ENCODE results near the gene EXOC6B. TPM values are rescaled to one million over a fixed set of nuclear protein-coding genes. Genes with fewer than 3 reads are reported as not detected.

Gene EXOC6B
- polyA plus RNA-seq, 5 donors, result 17.2 to 27.4 (median 26.6) TPM

DNA sequence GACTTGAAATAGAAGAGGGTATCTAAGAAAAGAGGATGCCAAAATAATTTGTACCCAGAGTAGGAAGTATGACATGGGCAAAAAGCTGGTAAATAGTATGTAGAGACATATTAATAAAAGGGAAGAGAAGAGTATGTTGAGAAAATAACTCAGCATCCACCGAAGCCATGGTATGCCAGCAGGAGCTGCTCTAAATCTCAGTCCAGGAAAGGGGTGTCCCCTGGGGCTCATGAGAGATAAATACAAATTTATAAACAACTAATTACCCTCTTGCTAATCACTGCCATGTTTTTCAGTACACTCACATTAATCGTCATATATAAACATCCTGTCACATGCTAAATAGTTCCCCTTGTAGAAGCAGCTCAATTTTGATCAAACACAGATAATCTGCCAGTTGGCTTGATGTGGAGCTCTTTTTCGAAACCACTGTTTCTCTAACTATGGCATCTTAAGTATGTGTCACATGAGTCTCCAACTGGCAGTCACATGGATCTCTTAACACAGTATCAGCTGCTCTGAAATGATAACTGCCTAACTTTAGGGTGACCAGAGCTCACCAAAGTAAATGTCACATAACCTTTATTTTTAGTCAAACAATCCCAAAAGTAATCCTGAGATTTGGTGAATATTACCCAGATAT, 31.9 kb downstream of the EXOC6B start:
- peak; percentile 26 to 32 for DNase-seq

DNA sequence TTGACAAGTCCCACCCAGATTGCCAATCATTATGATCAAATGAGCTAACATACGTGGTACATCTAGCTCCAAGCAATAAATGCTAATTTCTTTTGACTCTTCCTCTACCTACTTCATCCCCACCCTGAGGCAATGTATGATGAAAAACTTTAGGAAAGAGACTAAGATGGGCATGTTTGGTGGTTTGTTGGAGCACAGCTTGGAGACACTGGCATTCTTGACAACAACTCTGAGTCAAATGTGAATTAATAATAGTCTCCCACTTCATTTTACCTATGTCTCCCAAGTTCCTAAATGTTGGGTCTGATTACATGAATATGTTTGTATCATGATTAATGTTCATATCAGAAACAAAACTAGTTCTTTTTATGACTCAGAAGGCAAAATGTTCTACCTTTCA, 36.6 kb downstream of the EXOC6B start:
- DNase-seq, result no peak

DNA sequence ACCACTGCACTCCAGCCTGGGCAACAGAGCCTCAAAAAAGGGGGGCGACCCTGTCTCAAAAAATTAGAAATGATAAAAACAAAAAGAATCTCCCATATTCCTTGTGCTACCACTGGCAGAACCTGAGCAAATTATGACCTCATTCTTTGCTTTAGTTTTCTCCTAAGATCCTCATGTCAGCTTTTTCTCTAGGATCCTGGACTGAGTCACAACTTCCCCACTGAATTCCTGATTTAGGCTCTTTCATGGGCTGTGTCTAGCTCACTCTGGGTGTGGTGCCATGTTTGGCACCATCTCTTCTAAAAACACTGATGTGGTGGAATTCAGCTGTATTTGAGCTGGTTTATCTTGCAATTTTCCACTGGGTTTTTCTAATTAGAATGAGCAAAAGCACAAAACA, 37.1 kb downstream of the EXOC6B start:
- no peak for DNase-seq

DNA sequence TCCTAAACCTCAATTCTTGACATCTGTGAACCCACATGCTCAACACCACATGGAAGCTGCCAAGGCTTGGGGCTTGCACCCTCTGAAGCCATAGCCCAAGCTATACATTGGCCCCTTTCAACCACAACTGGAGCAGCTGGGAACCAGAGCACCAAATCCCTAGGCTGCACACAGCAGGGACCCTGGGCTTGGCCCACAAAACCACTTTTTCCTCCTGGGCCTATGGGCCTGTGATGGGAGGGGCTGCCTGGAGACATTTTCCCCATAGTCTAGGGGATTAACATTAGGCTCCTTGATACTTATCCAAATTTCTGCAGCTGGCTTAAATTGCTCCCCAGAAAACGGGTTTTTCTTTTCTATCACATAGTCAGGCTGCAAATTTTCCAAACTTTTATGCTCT, 40.3 kb downstream of the EXOC6B start:
- no peak for DNase-seq

DNA sequence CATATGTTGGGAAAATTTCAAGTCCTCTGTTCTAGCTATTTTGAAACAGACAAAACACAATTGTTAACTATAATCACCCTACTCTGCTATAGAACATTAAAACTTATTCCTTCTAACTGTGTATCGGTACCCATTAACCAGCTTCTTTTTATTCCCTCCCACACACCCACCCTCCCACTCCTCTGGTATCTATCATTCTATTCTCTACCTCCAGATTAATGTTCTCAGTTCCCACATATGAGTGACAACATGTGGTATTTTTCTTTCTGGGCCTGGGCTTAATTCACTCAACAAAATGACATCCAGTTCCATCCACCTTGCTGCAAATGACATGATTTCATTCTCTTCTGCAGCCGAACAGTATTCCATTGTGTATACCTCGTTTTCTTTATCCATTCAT, 43.3 kb downstream of the EXOC6B start:
- no peak for DNase-seq

DNA sequence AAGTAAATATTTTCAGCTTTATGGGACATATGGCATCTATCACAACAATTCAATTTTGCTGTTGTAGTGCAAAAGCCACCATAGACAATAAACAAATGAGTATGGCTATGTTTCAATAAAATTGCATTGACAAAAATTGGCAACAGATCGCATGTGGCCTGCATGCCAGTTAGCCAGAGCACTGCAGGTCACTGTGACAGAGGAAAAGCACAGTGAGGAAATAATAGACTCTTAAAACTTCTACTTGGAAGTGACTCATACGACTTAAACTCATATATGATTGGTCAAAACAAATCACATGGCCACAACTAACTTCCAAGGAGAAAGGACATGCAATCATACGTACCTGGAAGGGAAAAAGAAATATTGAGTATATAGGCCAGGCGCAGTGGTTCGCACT, 44.4 kb downstream of the EXOC6B start:
- DNase-seq, result peak; percentile 49 to 60

DNA sequence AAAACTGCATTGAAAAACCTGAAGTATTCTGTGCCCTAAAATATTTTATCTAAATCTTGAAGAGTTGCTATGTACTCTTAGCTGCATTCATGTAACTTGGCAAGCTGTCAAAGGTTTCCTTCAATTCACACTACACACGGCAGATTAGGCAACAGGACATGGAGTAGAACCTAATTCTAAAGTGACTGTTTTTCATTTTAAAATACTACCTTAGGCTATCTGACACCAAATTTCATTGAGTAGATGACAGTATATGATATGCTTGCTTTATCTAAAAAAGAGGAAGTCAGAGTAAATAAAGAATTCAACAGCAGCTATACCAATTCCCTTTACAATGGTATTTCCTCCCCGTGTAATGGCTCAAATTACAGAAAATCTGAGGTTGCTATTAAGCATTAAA, 45.4 kb downstream of the EXOC6B start:
- peak; percentile 42 to 48 for DNase-seq

DNA sequence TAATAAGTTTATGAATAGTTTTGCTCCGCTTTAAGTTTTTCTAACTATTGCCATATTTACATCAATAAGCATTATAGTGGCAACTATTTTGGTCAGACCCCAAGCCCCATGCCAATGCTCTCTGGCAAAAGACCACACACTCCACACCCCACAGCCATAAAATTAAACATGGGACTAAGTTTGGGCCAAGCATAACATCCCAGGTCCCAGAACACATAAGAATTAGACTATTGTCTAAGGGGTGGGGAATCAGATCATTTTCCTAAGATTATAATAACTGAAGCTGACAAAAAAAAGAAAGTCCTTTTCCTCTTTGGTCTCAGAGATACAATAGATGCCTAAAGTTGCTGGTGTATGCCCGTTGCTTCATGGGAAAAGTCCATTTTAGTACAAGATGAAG, 46.3 kb downstream of the EXOC6B start:
- DNase-seq, result no peak

DNA sequence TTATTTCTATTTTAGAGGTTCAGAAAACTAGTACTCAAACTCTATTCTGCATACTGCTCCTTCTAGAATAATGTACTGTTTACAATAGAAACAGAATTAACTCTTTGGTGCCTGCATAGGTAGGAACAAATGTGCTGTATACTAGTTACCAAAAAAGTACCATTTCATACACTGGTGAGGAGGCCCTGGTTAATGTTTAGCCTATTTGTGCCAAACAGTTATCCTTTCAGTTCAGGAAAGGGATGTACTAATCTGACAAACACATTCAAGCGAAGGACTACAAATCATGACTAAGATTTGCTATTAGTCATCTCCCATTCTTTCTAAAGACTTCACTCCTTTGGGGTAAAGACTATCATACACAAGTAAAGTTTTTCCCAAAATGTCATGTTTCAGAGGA, 47.4 kb downstream of the EXOC6B start:
- no peak for DNase-seq

DNA sequence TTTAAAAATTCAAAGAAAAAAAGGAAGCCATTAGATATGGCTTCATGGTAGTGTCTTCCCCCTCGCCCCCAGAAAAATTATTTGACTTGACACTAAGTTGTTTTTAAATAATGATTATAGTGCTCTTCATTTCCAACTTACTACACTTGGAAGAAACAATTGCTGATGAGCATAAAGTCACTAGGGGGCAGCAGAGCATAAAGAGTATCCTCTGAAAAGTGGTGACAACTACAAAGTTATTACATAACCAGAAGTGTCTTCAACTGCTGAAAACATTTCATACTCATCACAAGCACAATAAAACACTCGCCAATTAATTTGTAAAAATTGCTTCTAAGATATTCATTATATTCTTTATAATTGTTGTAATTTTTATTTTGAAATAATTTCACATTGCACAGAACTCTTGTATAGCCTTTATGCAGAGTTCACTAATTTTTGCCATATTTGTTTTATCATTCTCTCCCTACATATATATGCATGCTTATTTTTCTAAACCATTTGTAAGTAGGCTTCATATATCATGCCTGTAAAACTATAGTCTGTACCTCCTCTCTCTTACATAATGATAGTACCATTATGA, 54.9 kb downstream of the EXOC6B start:
- peak; percentile 52 to 66 for DNase-seq

DNA sequence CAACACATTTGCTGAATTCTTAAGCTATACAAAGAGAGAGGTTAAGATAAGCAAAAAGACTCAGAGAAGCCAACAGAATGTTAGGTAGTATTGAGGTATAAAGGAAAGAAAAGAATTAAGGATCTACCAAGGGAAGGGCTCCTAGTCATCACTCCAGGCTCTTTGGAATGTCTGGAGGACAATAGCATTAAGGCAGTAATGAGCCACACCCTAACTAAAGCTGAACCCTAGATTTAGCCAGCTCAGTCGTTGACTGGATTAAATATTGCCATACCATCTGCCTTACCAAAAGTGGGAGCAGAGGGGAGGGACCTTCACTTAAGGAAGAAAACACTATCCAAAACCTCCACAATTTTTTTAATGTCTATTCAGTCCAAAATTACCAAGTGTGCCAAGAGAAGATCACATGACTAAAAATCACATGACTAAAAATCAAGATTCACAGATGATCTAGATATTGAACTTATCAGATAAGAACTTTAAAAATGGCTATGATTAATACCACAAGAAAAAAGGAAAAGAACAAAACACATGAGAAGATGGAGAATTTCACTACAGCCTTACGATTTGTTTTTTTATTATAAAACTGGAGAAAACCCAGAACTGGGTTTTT, 59.7 kb downstream of the EXOC6B start:
- DNase-seq, result no peak

DNA sequence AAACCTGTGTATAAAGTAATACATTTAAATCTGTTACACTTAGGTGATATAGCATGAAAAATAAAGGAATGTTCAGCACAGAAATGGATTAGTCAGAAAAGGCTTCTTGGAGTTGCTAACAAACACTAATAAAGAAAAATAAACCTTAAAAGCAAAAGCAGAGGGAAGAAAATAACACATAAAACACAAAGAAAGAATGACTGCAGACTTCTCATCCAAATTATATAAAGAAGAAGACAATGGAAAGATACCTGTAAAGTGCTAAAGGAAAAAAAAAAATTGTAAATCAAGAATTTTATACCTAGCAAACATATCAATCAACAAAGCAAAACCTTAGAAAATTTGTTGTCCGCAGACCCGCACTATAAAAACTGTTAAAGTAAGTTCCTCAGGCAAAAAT, 63.6 kb downstream of the EXOC6B start:
- no peak for DNase-seq

DNA sequence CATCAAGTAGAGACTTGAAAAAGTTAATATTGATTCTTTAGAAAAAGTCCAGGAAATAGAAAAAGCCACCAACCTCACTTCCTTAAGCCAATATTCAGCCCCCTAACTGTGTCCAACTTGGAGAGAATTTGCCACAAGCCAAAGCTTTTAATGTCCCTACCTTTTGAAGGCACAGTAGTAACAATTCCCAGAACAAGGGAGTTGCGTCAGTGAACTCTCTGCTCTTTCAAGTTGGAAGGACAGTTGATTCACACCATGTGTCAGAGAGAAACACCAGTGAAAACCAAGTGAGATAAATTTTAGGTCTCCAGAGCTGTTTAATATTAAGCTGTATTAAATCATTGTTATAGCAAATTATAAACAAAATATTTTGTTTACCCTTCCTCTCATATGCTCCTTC, 66.1 kb downstream of the EXOC6B start:
- no peak for DNase-seq

DNA sequence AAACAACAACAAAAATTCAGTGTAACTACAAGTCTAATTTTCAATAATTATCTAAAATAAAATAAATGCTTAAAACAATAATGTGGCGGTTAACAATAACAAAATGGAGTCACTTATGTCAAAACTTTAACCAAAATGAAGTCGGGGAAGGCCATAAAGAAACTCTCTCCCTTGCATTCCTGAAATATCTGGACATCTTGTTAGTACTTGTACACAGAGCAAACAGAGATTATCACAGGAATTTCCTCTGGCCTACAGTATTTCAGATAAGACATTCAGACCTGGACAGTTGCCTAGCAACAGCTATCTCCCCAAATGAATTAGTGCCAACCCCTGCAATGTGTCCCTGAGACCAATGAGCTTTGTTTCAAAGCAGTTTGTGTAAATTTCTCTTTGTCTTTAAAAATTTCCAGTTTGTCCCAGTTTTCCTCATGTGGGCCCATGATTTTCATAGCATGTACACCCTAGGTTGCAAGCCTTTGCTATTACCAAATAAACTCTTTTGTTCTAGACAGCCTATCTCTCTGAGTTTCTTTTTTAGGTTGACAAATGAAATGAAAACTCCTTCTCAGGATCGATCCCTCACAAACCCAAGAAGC, 68.6 kb downstream of the EXOC6B start:
- no peak for DNase-seq

DNA sequence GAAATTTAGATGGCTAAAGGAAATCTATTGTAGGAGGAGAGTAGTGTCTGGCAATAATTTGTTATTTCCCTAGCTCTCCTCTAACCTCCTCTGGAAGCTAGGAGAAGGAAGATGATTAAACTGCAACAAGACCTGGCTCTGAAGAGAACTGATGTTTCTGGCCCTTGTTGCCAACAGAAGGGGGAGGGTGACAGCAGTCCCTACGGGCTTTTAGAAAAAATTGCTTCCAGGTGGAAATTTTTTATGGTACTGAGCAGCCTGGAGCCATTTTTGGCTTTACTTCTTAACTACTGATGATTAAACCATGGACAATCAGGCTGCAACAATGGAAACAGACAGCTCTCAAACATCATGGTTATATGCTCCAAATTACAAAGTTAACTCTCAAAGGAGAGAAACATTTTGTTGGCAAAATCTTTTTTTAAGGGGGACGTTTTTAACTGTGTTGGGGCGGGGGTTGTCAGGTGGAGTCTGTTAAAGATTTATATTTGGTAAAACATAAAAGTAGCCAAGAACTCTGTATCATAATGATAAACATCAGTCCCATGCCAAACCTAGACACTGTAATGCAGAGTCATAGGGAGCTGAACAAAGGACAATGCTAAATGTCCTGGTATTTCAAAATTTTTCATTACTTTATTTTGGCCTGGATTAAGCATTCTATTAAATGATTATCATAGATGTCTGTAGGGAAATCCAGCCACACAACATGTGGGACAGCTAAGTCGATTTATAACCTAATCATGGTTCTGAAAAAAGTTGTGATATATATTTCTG, 70.0 kb downstream of the EXOC6B start:
- no peak for DNase-seq

DNA sequence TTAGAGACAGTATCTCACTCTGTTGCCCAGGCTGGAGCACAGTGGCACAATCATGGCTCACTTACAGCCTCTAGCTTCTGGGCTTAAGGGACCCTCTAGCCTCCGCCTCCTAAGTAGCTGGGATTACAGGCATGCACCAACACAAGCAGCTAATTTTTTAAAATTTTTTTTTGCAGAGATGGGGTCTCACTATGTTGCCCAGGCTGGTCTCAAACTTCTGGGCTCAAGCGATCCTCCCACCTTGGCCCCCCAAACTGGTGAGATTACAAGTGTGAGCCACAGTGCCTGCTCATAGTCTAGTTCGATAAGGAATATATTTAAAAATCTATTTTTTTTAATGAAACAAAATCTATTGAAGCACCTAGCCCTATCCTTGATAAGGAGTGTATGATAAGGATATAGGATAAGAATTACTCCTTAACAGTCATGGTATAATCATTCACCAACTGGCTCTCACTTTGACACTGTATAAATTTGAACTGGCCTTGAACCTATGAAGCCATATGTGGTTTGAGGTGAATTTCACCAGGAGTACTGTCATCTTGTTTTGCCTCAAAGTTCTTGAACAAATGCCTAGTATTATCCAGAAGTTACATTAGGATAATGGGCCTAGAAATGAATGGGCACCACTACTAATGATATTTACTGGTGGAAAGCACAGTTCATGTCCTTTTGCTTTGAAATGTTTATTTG, 71.1 kb downstream of the EXOC6B start:
- DNase-seq, result no peak

DNA sequence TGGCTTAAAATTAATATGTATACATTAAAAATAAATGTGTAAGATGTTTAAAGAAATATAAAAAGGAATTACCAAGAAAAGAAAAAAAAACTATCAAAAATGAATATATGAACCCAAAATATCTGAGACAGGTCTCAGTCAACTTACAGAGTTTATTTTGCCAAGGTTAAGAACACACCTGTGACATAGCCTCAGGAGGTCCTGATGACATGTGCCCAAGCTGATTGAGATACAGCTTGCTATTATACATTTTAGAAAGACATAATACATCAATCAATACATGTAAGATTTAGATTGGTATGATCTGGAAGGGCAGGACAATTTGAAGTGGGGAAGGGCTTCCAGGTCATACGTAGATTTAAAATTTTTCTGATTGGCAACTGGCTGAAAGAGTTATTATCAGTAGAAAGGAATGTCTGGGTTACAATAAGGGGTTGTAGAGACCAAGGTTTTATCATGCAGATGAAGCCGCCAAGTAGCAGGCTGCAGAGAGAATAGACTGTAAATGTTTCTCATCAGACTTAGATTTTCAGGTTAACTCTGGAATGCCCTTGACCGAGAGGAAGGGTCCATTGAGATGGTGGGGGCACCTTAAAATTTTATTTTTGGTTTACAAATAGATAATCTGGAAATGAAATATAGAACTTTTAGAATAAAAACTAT, 74.7 kb downstream of the EXOC6B start:
- no peak for DNase-seq

DNA sequence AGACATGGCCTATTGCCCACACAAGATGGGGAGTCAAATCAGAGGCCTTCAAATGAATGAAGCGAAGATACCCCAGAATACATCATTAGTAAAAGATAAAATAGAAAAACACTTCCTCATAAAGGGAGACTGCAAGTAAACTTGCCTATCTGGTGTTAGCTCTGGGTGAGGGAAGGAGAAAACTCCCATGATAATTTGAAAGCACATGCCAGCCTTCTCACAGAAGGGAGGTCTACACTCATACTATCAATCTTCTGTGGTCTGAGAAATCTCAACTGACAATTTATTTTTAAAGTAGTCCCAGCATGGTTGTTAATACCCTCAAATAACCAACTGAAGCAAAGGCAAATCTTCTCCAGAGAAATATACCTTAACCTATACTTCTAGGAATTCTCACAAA, 75.4 kb downstream of the EXOC6B start:
- no peak for DNase-seq

DNA sequence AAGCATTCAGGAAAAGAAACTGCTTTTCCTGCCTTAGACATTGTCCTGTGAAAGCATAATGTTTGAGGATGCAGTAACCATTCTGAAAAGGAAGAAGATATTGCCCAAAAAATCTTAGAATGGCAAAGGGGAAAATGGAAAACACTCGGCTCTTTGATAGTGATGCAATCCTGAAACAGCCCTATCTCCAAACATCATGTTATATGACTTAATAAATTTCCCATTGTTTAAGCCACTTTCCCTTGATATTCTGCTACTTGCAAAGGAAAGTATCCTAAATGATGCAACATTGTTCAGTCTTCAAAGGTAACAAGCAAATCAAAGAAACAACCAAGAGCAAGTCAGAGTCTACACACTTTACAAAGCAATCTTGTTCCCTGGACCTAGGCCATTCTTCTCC, 78.5 kb downstream of the EXOC6B start:
- no peak for DNase-seq

DNA sequence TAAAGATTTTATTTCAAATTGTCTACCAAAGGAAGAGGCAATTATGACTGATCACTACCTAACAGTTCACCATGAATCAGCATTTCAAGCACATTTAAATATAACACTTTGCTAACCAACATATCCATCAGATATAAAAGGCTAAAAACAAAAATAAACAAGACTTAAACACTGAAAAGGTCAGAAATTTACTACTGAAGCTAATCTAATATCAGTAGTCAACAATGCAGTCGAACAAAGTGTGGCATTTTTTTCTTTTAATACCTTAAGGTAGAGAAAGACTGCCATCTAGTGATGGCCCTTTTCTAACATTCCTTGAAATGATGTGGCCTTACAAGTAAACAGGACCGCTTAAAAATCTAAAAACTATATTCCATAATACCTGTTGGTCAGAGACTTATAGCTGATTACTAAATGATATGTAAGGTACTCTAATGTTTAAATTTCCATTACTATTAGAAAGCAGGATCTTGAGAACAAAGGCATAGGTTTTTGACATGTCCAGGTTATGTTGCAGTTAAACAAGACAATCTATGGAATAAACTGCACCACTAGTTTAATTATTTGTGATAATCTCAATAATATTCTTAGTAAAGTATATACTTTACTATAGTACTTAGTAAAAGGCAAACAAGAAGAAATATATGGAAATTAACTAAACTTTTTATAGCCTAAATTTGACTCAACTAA, 80.0 kb downstream of the EXOC6B start:
- DNase-seq, result peak; percentile 57 to 72

DNA sequence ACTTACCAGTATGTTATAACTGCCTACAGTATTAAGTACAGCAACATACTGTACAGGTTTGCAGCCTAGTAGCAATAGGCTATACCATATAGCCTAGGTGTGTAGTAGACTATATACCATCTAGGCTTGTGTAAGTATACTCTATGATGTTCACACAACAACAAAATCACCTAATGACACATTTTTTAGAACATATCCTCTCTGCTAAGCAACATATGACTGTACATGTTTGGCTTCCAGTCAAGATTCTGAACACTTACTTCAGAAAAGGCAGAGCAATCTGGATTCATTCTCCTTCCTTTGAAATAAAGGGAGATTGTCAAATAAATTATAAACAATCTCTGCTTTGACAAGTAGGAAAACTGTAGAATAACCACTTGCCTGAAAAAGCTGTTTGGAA, 81.8 kb downstream of the EXOC6B start:
- DNase-seq, result no peak
